ENCODE data around the gene CGAS.
A peak's percentile ranks its signal among the peaks of the same experiment; 100 is the strongest.
"Not testable (repeated sequence)": the region's sequence is repeated elsewhere in the genome, so short reads cannot be mapped to it uniquely, and the experiment has no call there.

The CGAS gene

GRCh38 chr6:73452107-73452461 is at the start of gene CGAS:
CGAS (minus strand) TSS chr6:73452297; CDS start chr6:73452181, 116 bp downstream.
- peak; percentile 17 for DNase-seq (ENCODE audit: low read depth, low spot score)

DNA sequence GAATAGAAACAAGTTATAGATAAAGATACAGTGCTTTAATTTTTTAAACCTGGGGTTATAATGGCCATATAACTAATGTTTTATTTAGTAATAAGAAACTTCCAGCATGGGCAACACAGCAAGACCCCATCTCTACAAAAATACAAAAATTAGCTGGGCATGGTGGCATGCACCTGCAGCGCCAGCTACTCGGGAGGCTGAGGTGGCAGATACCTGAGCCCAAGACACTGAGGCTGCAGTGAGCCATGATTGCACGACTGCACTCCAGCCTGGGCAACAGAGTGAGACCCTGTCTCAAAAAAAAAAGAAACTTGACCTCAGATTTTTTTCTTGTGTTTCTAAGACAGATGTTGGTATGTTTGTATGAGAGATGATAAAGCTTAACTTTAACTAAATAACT is 45.8 kb upstream of the CGAS start:
- no peak for DNase-seq (ENCODE audit: low read depth, low spot score)

GRCh38 chr6:73491377-73491776 is 39.3 kb upstream of the CGAS start:
- no peak for DNase-seq (ENCODE audit: low read depth, low spot score)

DNA sequence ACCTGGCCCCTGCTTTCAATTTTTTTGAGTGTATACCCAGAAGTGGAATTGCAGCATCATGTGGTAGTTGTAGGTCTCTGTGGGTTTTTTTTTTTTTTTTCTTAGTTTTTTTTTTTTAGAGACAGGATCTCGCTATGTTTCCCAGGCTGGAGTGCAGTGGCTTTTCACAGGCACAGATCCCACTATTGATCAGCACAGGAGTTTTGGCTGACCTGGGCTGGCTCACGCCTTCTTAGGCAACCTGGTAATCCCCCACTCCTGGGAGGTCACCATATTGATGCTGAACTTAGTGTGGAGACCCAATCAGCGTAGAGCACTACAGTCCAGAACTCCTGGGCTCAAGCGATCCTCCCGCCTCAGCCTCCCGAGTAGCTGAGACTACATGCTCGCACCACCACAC is 35.4 kb upstream of the CGAS start:
- no peak for DNase-seq (ENCODE audit: low read depth, low spot score)

- DNase-seq (ENCODE audit: low read depth, low spot score): no peak
These were observed 32.3 kb upstream of the CGAS start for GRCh38 chr6:73484438-73484837.

GRCh38 chr6:73481969-73482368 is 29.9 kb upstream of the CGAS start:
- no peak for DNase-seq (ENCODE audit: low read depth, low spot score)

DNA sequence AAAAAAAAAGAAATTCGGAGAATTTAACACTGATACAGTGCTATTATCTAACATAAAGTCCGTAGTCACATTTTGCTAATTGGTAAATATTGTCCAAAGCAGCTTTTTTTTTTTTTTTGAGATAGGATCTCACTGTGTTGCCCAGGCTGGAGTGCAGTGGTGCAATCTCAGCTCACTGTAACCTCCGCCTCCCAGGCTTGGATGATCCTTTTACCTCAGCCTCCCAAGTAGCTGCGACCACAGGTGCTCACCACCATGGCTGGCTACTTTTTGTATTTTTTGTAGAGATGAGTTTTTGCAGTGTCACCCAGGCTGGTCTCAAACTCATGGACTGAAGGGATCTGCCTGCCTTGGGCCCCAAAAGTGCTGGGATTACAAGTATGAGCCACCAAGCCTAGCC is 25.3 kb upstream of the CGAS start:
- DNase-seq (ENCODE audit: low read depth, low spot score): no peak

GRCh38 chr6:73476723-73477122 is 24.6 kb upstream of the CGAS start:
- no peak for DNase-seq (ENCODE audit: low read depth, low spot score)

- no peak for DNase-seq (ENCODE audit: low read depth, low spot score)
These were observed 19.7 kb upstream of the CGAS start for GRCh38 chr6:73471686-73472290.

DNA sequence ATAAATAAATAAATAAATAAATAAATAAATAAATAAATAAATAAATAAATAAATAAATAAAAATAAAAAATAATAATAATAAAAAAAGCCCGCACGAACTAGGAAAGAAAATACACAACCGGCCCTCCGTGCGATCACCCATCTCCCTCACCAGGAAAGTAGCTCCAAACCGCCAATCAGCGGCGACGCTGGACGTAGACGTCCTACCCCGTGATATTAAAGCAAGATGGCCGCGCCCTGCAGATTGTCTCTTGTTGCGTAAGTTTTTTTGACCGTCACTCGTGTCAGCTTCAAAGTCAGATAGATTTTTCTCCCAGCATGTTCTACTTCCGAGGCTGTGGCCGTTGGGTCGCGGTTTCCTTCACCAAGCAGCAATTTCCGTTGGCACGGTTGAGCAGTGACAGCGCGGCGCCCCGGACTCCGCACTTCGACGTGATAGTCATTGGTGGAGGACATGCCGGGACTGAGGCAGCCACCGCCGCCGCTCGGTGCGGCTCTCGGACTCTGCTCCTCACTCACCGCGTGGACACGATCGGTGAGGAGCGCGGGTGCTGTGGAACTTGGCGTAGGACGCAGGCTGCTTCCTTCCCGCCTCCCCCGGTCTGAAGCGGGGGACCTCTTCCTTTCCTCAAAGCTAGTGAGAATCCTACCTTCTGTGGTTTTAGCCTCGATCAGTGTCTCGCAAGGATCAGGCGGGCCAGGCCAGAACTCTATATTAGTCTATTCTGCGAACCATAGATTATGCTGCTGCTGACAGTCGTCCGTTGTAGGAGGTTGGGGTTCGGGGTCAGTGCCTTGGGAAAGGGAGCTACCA is 9.6 kb upstream of the CGAS start, which contains the start of gene MTO1:
TSS of gene MTO1 (plus strand) at position 201 of the 814 bp plus-strand sequence. CDS start at position 319, 118 bp downstream.
- peak; percentile 58 for DNase-seq (ENCODE audit: low read depth, low spot score)

DNA sequence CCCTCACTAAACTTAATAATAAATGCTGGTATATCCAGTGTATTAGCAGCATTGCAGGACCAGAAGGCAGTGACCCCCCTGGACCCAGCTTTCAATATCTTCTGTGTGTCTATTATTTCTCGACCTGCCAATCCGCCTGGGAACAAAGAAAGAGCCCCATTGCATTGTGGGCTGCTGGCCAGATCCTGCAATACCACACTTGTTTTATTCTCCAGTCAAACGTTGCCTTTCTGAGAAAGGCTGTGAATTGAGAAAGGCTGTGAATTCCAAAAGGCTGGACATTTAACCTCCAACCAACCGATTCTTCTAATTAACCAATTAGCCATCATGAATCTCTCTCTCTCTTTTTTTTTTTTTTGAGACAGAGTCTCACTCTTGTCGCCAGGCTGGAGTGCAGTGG is 8.0 kb upstream of the CGAS start:
- DNase-seq (ENCODE audit: low read depth, low spot score): no peak

- not testable (repeated sequence) for DNase-seq (ENCODE audit: low read depth, low spot score)
These were observed 7.4 kb upstream of the CGAS start for GRCh38 chr6:73459474-73459873.

DNA sequence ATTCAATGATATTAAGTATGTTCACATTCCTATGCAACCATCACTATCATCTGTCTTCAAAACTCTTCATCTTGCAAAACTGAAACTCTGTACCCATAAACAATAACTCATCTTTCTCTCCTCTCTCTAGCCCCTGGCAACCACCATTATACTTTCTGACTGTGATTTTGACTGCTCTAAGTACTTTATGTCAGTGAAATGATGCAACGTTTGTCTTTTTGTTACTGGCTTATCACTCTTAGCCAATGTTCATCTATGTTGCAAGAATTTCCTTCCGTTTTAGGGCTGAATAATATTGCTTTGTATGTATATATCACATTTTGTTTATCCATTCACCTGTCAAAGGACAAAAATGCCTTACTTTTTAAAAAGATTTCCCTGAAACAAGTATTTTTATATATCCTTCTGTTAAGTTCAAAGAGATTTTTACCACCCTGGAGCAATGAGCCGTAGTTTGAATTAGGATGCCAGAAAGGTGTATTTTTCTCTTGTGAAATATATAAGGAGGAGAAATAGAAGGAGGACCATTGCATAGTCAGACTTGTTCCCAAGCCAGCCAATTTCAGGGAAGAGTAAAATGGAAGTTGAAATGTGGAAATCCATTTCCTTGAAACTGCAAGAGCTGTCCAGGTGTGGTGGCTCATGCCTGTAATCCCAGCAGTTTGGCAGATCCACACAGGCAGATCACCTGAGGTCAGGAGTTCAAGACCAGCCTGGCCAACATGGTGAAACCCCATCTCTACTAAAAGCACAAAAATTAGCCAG is 4.0 kb upstream of the CGAS start:
- no peak for DNase-seq (ENCODE audit: low read depth, low spot score)

- peak; percentile 26 for DNase-seq (ENCODE audit: low read depth, low spot score)
These were observed 632 bp downstream of the CGAS start for GRCh38 chr6:73451223-73452106.

DNA sequence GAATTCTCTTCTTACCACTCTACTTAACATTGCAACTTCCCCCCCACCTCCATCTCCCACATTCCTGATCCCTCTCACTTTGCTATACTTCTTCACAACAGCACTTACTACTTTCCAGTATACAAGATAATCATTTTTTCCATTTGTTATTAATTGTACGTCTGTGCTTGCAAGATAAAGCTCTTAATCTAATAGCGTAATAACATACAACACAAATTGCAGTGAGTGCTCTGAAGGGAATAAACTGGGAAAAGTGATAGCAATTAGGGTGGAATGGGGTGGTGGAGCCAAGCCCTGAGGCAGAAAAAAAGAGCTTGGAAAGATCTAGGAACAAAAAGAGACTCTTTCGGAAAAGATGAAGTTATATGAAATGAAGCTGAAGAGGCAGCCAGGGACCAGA is 8.5 kb downstream of the CGAS start:
- no peak for DNase-seq (ENCODE audit: low read depth, low spot score)

GRCh38 chr6:73435236-73435635 is 16.9 kb downstream of the CGAS start:
- DNase-seq (ENCODE audit: low read depth, low spot score): no peak

- DNase-seq (ENCODE audit: low read depth, low spot score): no peak
These were observed 30.6 kb downstream of the CGAS start for GRCh38 chr6:73421534-73421933.

GRCh38 chr6:73418081-73418741 is 33.9 kb downstream of the CGAS start:
- no peak for DNase-seq (ENCODE audit: low read depth, low spot score)

GRCh38 chr6:73413102-73413501 is 39.0 kb downstream of the CGAS start:
- no peak for DNase-seq (ENCODE audit: low read depth, low spot score)

GRCh38 chr6:73409395-73409794 is 42.7 kb downstream of the CGAS start:
- DNase-seq (ENCODE audit: low read depth, low spot score): no peak

GRCh38 chr6:73400656-73401055 is 51.4 kb downstream of the CGAS start:
- no peak for DNase-seq (ENCODE audit: low read depth, low spot score)
